A549 (cell line): ENCODE measurements around the gene PRKAG2. TPM values are rescaled to one million over a fixed set of nuclear protein-coding genes. Genes with fewer than 3 reads are reported as not detected.

Experiments used
- ATAC-seq, 2 experiments: fragments of 200-7000 bp in 1 of 2; fragments of >200 bp in 1 of 2; cut with Nextera tagmentation in 1 of 2; cut with Tn5 transposase in 1 of 2; 3 replicates each; pipeline versions ENCODE4 v1.8.0 to v1.9.1; 2018 to 2020; ENCODE audit warnings: mild to moderate bottlenecking in 1 of 2, moderate library complexity in 1 of 2
- CTCF ChIA-PET: fragments of 300-600 bp; sonication (Branson Sonifier 250); formaldehyde crosslinking; extraction: SDS; loops from one replicate; lab custom pipeline; 2021; ENCODE audit warnings: antibody characterized with exemption, inconsistent platforms; lab: Yijun Ruan, JAX
- POLR2A ChIA-PET: fragments of 350-600 bp; formaldehyde crosslinking; extraction: SDS; loops from one replicate; lab custom pipeline; 2021; ENCODE audit warnings: antibody characterized with exemption, inconsistent platforms; lab: Yijun Ruan, JAX
- DNase-seq, 2 experiments: peaks; one replicate each; pipeline versions ENCODE4 v3.0.0 to v3.0.0-alpha.2; 2011 to 2016; ENCODE audit warnings: low read depth in 1 of 2, low spot score in 1 of 2
- FAIRE-seq: peaks from 2 replicates; lab custom pipeline; 2011; peaks lifted over from hg19 to GRCh38; lab: Jason Lieb, UNC
- H3K27ac ChIP-seq, 2 experiments: fragments of >200 bp; sonication (Bioruptor Twin); formaldehyde crosslinking; 3 replicates each; pipeline ENCODE4 v1.5.1; 2016 to 2017
- H3K4me1 ChIP-seq: fragments of >200 bp; sonication (Bioruptor Twin); formaldehyde crosslinking; 3 replicates; pipeline ENCODE4 v1.6.1; 2016
- H3K4me2 ChIP-seq: fragments of >200 bp; sonication (Bioruptor Twin); formaldehyde crosslinking; 3 replicates; pipeline ENCODE4 v1.6.1; 2016
- H3K4me3 ChIP-seq: fragments of >200 bp; sonication (Bioruptor Twin); formaldehyde crosslinking; 3 replicates; pipeline ENCODE4 v1.5.1; 2016
- H3K9me3 ChIP-seq: fragments of >200 bp; sonication (Bioruptor Twin); formaldehyde crosslinking; 3 replicates; pipeline ENCODE4 v1.6.1; 2016
- ATOH8 ChIP-seq: fragments of 250-450 bp; sonication (Bioruptor Pico); IDR thresholded peaks from 2 replicates; pipeline ENCODE4 v1.5.0; 2020; ENCODE audit warnings: low read depth, mild to moderate bottlenecking, moderate library complexity
- BCL3 ChIP-seq: fragments of >200 bp; sonication (Bioruptor Twin); formaldehyde crosslinking; IDR thresholded peaks from 3 replicates; pipeline ENCODE4 v1.6.1; 2016
- CTCF ChIP-seq: fragments of >200 bp; sonication (Bioruptor Twin); formaldehyde crosslinking; IDR thresholded peaks from 3 replicates; pipeline ENCODE4 v1.5.1; 2016
- EHF ChIP-seq: fragments of 250-450 bp; sonication (Bioruptor Pico); IDR thresholded peaks from 2 replicates; pipeline ENCODE4 v1.5.0; 2020; ENCODE audit warnings: mild to moderate bottlenecking
- EHMT2 ChIP-seq: fragments of 200-600 bp; sonication (generic); IDR thresholded peaks from 2 replicates; pipeline ENCODE4 v1.6.1; 2016; ENCODE audit warnings: antibody characterized with exemption, low read depth, mild to moderate bottlenecking, moderate library complexity
- GATA3 ChIP-seq: IDR thresholded peaks from 2 replicates; pipeline ENCODE4 v1.6.1; 2012; ENCODE audit warnings: borderline replicate concordance
- MAFK ChIP-seq: fragments of 450-650 bp; IDR thresholded peaks from 2 replicates; pipeline ENCODE4 v1.6.1; 2014; ENCODE audit not compliant: partially characterized antibody
- RAD21 ChIP-seq, 2 experiments: fragments of >200 bp in 1 of 2; sonication (Bioruptor Twin) in 1 of 2; formaldehyde crosslinking in 1 of 2; IDR thresholded peaks in 1 of 2; conservative IDR thresholded peaks in 1 of 2; 2 replicates in 1 of 2; 3 replicates in 1 of 2; pipeline ENCODE4 v1.6.1; 2012 to 2018; ENCODE audit warnings: inconsistent platforms in 1 of 2
- REST ChIP-seq: fragments of 200-600 bp; sonication (generic); IDR thresholded peaks from 2 replicates; pipeline ENCODE4 v1.6.1; 2016; ENCODE audit warnings: antibody characterized with exemption, mild to moderate bottlenecking, moderate library complexity
- SMC3 ChIP-seq: fragments of >200 bp; sonication (Bioruptor Twin); formaldehyde crosslinking; IDR thresholded peaks from 3 replicates; pipeline ENCODE4 v1.6.1; 2018; ENCODE audit warnings: inconsistent platforms
- WGBS: methylation state at CpG from one replicate; pipeline ENCODE4 v1.1.6; 2017; ENCODE audit errors: missing lambda C conversion rate; 5-methylcytosine and 5-hydroxymethylcytosine counted together
- polyA plus RNA-seq, 4 experiments: library from polyadenylated mRNA; depleted of rRNA in 3 of 4; stranded (reverse); fragments of >200 nt; fragmentation: RNase III in 1 of 4; extraction: RNeasy Plus Mini Kit Qiagen cat#74134 plus additional on column Dnase treatment in 1 of 4; gene quantifications; 2 replicates in 3 of 4; 3 replicates in 1 of 4; pipeline ENCODE4 v1.2.3, GENCODE V29; 2011 to 2017

PRKAG2 gene
- polyA plus RNA-seq, 2 of the 4 experiments (the other 2 are of a cell fraction) = 26.5 to 31.7 TPM

- Histone ChIP-seq H3K27ac (peak overlapping the region; percentile 35 to 96; a peak in 4 of 6 replicates), H3K9me3 (no peaks in the 10 kb centered on the region), H3K4me3 (no peak overlapping the region), H3K4me1 (peaks cover 35% of the 10 kb centered on the region), H3K4me2 (peak overlapping the region; percentile 32; the same call in 1 of the 3 replicates)
- POLR2A ChIA-PET = interaction anchor here (0.6 kb wide), 1 partner anchor 242 kb away, joined by 3 read pairs; no protein-coding TSS in a partner anchor
- CTCF ChIA-PET = interaction anchor here (0.6 to 9.3 kb wide), 86 partner anchors 10 to 454 kb away, joined by 3 to 173 read pairs (median 5); partner anchors contain the start of gene RHEB
- TF ChIP-seq SMC3 (peak; percentile 94), RAD21 (conservative IDR thresholded peaks at IDR 0.05 in 1 of 2, IDR thresholded peaks at IDR 0.05 in 1 of 2) (peak; percentile 98), CTCF (peak; percentile 97), GATA3 (no peak), BCL3 (no peak)
- DNase-seq = peak; percentile 71 to 86
- peak; percentile 13 for FAIRE-seq
- WGBS = 45% methylated on average over 8 of the region's 9 CpGs
- peak; percentile 71 to 88 for ATAC-seq
These were observed 117.3 kb downstream of the PRKAG2 start for GRCh38 chr7:151759591-151760042.

GRCh38 chr7:151758622-151759540, 118.0 kb downstream of the PRKAG2 start:
- no peak for DNase-seq
- peak in 1 of 2 experiments; percentile 10; a peak in 3 of 6 replicates for ATAC-seq
- TF ChIP-seq EHF (no peak), ATOH8 (CRISPR knock-in tag) (no peak), CTCF (no peak), EHMT2 (no peak), MAFK (no peak), REST (no peak)
- ChIA-PET POLR2A (interaction anchor here (0.6 to 1.0 kb wide), 3 partner anchors 126 to 241 kb away, joined by 3 to 8 read pairs (median 5); no protein-coding TSS in a partner anchor), CTCF (interaction anchor here (0.6 to 9.3 kb wide), 70 partner anchors 9 to 580 kb away, joined by 3 to 173 read pairs (median 6); partner anchors contain the start of gene RHEB)
- 71% methylated on average over 17 of the region's 18 CpGs for WGBS
- Histone ChIP-seq H3K27ac (peak overlapping the region; percentile 35 to 96; a peak in 5 of 6 replicates), H3K4me2 (peak overlapping the region; percentile 32; the same call in 1 of the 3 replicates), H3K4me3 (no peak overlapping the region), H3K9me3 (no peaks in the 10 kb centered on the region), H3K4me1 (peaks cover 40% of the 10 kb centered on the region)
- no peak for FAIRE-seq
